Ovary (tissue), 3 donors: ENCODE data around the gene HK2.

ENCODE experiments used
- EP300 ChIP-seq: sonication (generic); formaldehyde crosslinking; IDR thresholded peaks from one replicate; pipeline ENCODE4 v1.6.1; 2017; ENCODE audit warnings: antibody characterized with exemption
- TF ChIP-seq, protein P1 (sequence below), 3 donors: fragments of 450-650 bp in 2 of 3; fragments of 200-600 bp in 1 of 3; IDR thresholded peaks; one replicate each; pipeline versions ENCODE4 v1.5.1 to v1.8.0; 2016 to 2022; ENCODE audit warnings: antibody characterized with exemption in 3 of 3, mild to moderate bottlenecking in 1 of 3
- donor health status: DM: no; HTN: no; CAD: no.

DNA sequence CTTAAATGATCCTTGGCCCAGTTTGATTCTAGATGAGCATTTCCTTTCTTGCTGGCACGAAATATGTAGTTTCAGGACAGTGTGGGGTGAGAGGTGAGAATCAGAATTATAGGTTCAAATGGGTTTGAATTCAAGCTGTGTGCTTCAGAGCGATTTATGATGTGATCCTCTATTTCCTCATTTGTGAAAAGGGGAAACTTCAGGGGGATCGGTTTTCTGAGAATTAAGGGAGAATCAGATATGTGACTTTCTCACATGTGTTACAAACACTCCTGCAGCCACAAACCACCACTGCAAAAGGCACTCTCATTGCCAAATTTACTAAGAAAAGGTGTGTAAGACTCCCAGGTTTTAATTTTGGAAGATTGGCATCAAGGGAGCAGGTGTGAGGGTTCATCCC is 24.4 kb downstream of the HK2 start:
- TF ChIP-seq, protein P1, sequence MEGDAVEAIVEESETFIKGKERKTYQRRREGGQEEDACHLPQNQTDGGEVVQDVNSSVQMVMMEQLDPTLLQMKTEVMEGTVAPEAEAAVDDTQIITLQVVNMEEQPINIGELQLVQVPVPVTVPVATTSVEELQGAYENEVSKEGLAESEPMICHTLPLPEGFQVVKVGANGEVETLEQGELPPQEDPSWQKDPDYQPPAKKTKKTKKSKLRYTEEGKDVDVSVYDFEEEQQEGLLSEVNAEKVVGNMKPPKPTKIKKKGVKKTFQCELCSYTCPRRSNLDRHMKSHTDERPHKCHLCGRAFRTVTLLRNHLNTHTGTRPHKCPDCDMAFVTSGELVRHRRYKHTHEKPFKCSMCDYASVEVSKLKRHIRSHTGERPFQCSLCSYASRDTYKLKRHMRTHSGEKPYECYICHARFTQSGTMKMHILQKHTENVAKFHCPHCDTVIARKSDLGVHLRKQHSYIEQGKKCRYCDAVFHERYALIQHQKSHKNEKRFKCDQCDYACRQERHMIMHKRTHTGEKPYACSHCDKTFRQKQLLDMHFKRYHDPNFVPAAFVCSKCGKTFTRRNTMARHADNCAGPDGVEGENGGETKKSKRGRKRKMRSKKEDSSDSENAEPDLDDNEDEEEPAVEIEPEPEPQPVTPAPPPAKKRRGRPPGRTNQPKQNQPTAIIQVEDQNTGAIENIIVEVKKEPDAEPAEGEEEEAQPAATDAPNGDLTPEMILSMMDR (IDR thresholded peaks at IDR 0.05): no peak
- TF ChIP-seq EP300: no peak
